ENCODE data around the gene SLC25A43.
"Not testable (repeated sequence)": the region's sequence is repeated elsewhere in the genome, so short reads cannot be mapped to it uniquely, and the experiment has no call there.

SLC25A43 gene

GRCh38 chrX:119410027-119410819 is 11.1 kb downstream of the SLC25A43 start:
- DNase-seq: no peak

DNA sequence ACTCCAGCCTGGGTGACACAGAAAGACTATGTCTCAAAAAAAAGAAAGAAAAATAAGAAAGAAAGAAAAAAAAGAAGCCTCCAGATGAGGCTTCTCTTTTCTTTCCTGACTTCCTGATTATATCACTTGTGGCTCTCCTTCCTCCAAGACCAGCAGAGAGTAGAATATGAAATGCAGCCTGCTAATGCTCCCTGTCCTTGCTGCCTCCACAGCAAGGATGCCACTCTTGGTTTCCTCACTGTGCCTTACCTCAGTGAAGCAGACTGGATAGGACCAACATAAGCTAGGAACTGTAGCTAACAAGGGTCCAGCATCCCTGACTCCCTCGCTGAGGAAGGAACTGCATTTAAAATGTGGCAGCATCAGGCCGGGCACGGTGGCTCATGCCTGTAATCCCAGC is 11.7 kb downstream of the SLC25A43 start:
- DNase-seq: no peak

- no peak for DNase-seq
Observed at GRCh38 chrX:119411959-119412358, 12.8 kb downstream of the SLC25A43 start.

DNA sequence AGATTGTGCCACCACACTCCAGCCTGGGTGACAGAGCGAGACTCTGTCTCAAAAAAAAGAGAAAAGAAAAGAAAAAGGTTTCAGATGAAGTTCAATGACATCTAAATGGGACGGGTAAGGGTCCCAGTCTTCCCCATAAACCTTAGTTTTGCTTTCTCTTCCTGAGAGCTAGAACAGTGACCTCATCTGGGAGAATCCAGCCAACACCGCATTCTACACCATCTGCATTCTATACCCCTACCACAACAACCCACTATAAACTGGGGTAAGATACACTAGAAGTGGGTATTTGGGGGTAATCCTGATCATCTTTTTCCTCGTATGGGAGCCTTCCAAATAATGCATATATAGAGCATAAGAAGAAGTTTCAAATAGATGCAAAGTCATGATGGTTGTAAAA is 18.2 kb downstream of the SLC25A43 start:
- DNase-seq: no peak

- no peak for DNase-seq
Observed at GRCh38 chrX:119417842-119418241, 18.7 kb downstream of the SLC25A43 start.

DNA sequence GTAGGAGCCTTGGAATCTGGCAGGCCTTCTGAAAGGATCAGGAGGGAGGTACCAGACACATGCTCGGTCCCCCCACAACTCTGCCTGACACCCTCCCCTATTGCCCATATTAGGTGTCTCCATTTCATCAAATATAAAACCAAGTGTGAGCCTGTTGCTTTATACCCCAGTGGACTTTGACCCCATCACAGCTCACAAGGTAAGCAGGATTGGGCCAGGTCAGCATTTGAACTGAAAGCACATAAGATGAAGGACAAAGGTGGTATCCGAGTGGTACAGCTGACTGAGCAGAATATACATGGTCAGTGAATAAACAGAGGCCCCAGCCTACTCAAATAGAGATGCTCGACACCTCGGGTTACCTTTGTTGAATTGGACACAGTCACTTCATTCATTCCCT is 20.0 kb downstream of the SLC25A43 start:
- no peak for DNase-seq

- DNase-seq: no peak
Observed at GRCh38 chrX:119419898-119420297, 20.8 kb downstream of the SLC25A43 start.

DNA sequence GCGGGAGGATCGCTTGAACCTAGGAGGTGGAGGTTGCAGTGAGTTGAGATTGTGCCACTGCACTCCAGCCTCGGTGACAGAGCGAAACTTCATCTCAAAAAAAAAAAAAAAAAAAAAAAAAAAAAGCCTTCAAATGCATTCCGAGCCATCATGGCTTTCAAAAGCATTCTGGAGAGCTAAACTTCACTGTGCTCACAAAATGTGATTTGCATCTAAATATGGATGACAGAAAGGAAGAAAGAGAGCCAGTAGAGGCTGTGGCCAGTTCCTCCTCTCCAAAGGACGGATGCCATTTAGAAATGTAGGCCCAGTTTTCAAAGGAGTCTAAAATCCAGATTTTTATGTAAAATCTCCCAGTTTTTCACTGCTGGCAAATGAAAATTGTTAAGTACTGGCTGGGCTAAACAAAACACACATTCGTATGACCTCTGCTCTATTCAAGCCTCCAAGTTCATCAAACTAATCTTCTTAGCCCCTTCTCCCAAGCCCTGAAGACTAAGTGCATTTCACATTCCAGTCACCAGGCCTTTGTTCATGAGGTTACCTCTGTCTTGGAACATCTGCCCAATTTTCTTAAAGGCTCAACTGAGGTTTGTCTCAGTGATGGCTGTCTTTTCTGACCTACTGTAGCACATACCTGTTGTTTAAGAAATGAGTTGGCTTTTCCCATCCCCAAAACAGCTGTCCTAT is 22.0 kb downstream of the SLC25A43 start:
- no peak for DNase-seq

- DNase-seq: no peak
Observed at GRCh38 chrX:119423631-119424030, 24.5 kb downstream of the SLC25A43 start.

GRCh38 chrX:119424999-119425398 is 25.9 kb downstream of the SLC25A43 start:
- DNase-seq: no peak

GRCh38 chrX:119427024-119427794 is 28.1 kb downstream of the SLC25A43 start:
- DNase-seq: no peak

DNA sequence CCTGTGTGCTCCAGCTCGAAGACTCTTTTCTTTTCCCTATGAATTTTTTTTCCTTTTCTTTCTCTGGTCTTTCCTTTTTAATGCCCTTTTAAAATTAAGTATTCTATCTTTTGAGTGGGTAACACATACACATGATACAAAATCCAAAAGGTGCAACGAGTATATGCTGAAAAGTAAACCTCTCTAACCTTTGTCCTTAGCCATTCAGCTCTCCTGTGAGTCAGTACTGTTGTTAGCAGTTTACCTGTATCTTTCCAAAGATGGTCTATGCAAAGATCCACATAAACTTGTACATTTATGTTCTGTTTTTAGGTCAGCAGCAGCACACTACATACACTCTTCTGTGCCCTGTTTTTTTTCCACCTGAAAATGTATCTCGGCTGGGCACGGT is 28.7 kb downstream of the SLC25A43 start:
- no peak for DNase-seq

DNA sequence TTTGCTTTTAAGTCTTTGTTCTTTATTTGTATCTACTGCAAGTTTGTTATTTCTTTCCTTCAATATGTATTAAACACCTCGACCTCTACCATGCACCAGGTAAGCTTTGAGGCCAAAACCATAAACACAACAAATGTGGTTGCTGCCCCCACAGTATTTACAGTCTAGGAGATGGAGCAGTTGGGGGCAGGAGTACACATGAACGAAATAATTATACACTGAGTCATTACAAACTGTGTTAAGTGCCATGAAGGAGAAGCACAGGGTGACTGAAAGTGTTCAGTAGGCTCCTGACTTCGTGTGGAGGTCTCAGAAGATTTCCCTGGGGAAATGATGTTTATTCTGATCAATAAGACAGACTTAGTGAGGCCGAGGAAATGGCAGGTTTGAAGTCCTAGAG is 30.3 kb downstream of the SLC25A43 start:
- DNase-seq: no peak

DNA sequence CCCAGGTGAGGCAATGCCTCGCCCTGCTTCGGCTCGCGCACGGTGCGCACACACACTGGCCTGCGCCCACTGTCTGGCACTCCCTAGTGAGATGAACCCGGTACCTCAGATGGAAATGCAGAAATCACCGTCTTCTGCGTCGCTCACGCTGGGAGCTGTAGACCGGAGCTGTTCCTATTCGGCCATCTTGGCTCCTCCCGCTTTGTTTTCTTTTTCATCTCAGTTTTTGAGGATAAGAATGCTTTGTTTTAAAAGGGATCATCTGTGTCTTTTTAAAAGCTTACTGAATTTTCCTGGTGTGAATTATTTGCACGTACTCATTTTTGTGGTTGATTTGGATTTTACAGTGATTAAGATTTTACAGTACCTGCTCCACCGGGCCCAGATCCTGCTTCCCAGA is 42.2 kb downstream of the SLC25A43 start:
- not testable (repeated sequence) for DNase-seq

- no peak for DNase-seq
Observed at GRCh38 chrX:119442286-119442685, 43.1 kb downstream of the SLC25A43 start.

DNA sequence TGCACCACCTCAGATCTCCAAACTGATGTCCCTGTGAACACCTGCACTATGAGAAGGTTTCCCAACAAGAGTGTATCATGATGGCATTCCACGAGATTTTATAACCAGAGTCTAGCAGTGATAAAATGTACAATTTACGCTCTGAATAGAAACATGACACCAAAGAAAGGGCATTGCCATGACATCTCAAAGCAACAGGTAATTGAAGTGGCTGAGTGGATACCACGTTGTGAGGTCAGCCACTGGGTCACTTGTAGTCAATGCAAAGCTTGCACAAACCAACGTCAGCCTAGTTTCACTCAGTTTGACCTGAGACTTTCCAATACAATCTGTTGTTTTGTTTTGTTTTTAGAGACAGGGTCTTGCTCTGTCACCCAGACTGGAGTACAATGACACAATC is 54.1 kb downstream of the SLC25A43 start:
- no peak for DNase-seq

- DNase-seq: no peak
Observed at GRCh38 chrX:119455264-119455663, 56.1 kb downstream of the SLC25A43 start.

GRCh38 chrX:119459181-119459580 is 60.0 kb downstream of the SLC25A43 start:
- DNase-seq: no peak

DNA sequence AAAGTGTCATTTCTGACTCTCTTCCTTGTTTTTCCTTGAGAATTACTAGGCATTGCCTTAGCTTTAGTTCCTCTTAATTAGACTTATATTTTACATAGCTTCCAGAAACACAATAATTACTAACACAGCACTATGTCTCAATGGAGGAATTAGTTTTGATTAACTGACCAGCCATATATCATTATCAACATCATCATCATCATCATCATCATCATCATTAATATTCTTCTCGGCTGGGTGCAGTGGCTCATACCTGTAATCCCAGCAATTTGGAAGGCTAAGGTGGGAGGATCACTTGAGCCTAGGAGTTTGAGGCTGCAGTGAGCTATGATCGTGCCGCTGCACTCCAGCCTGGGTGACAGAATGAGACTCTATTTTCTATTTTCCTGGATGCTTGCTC is 66.4 kb downstream of the SLC25A43 start:
- DNase-seq: no peak

GRCh38 chrX:119466970-119467369 is 67.8 kb downstream of the SLC25A43 start:
- DNase-seq: no peak

DNA sequence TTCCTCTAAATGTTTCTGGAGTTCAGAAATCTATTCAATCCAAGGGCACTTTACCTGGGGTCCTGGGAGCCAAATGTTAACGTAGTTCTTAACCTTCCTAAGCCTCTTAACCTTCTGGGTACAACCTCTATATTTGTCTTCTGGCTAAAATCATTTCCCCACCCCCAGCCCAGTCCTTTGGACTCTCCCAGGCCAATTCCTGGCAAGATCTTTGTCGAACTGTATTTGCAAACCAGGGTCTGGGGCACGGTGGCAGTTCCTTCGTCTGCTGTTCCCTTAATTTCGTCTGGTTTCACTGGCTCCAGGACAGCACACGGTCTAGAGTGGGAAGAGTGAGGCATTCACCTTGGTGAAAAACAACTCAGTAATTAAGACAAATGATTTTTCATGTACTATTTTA is 68.3 kb downstream of the SLC25A43 start:
- no peak for DNase-seq

DNA sequence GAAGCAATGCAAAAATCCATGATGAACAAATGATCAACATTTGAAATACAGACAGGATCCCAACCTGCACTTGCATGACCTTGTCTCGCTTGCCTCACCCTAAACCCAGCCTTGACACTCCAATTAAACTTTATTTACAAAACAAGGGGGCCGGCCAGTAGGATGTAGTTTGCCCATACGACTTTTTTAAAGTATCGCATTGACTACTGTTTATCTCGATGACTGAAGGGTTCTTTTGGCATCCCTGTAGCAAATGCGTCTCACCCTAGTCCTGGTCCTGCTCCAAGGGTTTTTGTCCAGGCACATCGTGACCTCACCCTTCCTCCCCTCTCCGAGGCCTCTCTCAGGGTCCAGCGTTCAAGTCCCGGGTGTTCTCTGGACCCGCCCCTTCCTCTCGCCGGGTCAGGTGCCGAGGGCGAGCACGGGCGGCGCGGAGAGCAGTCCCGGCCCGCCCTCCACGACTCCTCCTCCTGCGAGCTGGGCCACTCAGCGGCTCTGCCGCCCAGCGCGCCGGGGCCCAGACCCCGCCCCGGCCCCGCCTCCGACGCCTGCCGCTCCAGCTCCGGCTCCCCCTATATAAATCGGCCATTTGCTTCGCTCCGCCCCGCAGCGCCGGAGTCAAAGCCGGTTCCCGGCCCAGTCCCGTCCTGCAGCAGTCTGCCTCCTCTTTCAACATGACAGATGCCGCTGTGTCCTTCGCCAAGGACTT is 68.9 kb downstream of the SLC25A43 start, which contains the start of gene SLC25A5:
SLC25A5 (plus strand) TSS at position 603 of the 709 bp plus-strand sequence; CDS start at position 675, 72 bp downstream.
- DNase-seq: no peak
